Liver (tissue), 9 donors: ENCODE measurements around the gene SEPTIN14. TPM values are rescaled to one million over a fixed set of nuclear protein-coding genes. Genes with fewer than 3 reads are reported as not detected.

Source experiments
- DNase-seq: peaks from one replicate; pipeline ENCODE4 v3.0.0-alpha.2; 2017; ENCODE audit warnings: low spot score
- H3K27ac ChIP-seq, 2 donors: one replicate each; pipeline ENCODE4 v1.7.0; 2013; ENCODE audit warnings: inconsistent platforms in 2 of 2, low read length in 2 of 2, control low read depth in 1 of 2, low read depth in 1 of 2, mild to moderate bottlenecking in 1 of 2
- H3K27me3 ChIP-seq, 4 donors: one replicate each; pipeline versions ENCODE4 v1.6.1 to v1.7.0; 2013; ENCODE audit warnings: low read length in 3 of 4, inconsistent platforms in 1 of 4, mild to moderate bottlenecking in 1 of 4, moderate library complexity in 1 of 4; ENCODE audit not compliant: control insufficient read depth in 4 of 4, insufficient read depth in 4 of 4
- H3K36me3 ChIP-seq, 4 donors: one replicate each; pipeline versions ENCODE4 v1.6.1 to v1.7.0; 2013; ENCODE audit warnings: low read length in 3 of 4, mild to moderate bottlenecking in 3 of 4, low read depth in 1 of 4, moderate library complexity in 1 of 4; ENCODE audit not compliant: control insufficient read depth in 4 of 4, insufficient read depth in 3 of 4
- H3K4me1 ChIP-seq, 4 donors: one replicate each; pipeline versions ENCODE4 v1.6.1 to v1.7.0; 2013; ENCODE audit warnings: low read length in 3 of 4, mild to moderate bottlenecking in 3 of 4, moderate library complexity in 1 of 4; ENCODE audit not compliant: control insufficient read depth in 4 of 4, insufficient read depth in 4 of 4
- H3K4me3 ChIP-seq, 3 donors: one replicate each; pipeline versions ENCODE4 v1.6.1 to v1.7.0; 2013; ENCODE audit warnings: low read length in 3 of 3, control low read depth in 1 of 3, low read depth in 1 of 3, mild to moderate bottlenecking in 1 of 3
- H3K9ac ChIP-seq, 2 donors: one replicate each; pipeline ENCODE4 v1.7.0; 2013; ENCODE audit warnings: low read length in 2 of 2, mild to moderate bottlenecking in 2 of 2, moderate library complexity in 2 of 2, control low read depth in 1 of 2, low read depth in 1 of 2
- H3K9me3 ChIP-seq, 4 donors: one replicate each; pipeline versions ENCODE4 v1.6.1 to v1.7.0; 2013; ENCODE audit warnings: low read length in 3 of 4; ENCODE audit not compliant: control insufficient read depth in 4 of 4
- EGR1 ChIP-seq, 2 donors: IDR thresholded peaks; 2 replicates each; pipeline ENCODE4 v1.6.1; 2016 to 2018; ENCODE audit warnings: antibody characterized with exemption in 2 of 2, low read depth in 2 of 2
- FOXA1 ChIP-seq: IDR thresholded peaks from 2 replicates; pipeline ENCODE4 v1.6.1; 2016; ENCODE audit warnings: antibody characterized with exemption
- FOXA2 ChIP-seq: IDR thresholded peaks from 2 replicates; pipeline ENCODE4 v1.6.1; 2016; ENCODE audit warnings: antibody characterized with exemption
- GABPA ChIP-seq, 2 donors: IDR thresholded peaks in 1 of 2; conservative IDR thresholded peaks in 1 of 2; 2 replicates each; pipeline ENCODE4 v1.6.1; 2016; ENCODE audit warnings: antibody characterized with exemption in 2 of 2, mild to moderate bottlenecking in 1 of 2, moderate library complexity in 1 of 2
- HNF4A ChIP-seq, 2 donors: conservative IDR thresholded peaks; 2 replicates each; pipeline ENCODE4 v1.6.1; 2016; ENCODE audit warnings: antibody characterized with exemption in 2 of 2, mild to moderate bottlenecking in 2 of 2
- HNF4G ChIP-seq: IDR thresholded peaks from 2 replicates; pipeline ENCODE4 v1.6.1; 2016; ENCODE audit warnings: antibody characterized with exemption
- JUND ChIP-seq, 2 donors: IDR thresholded peaks; 2 replicates each; pipeline ENCODE4 v1.6.1; 2016; ENCODE audit warnings: antibody characterized with exemption in 2 of 2
- NR2F2 ChIP-seq: IDR thresholded peaks from 2 replicates; pipeline ENCODE4 v1.6.1; 2016; ENCODE audit warnings: antibody characterized with exemption
- RAD21 ChIP-seq, 2 donors: IDR thresholded peaks; 2 replicates each; pipeline ENCODE4 v1.6.1; 2016; ENCODE audit warnings: antibody characterized with exemption in 2 of 2, mild to moderate bottlenecking in 2 of 2
- RXRA ChIP-seq, 2 donors: IDR thresholded peaks; 2 replicates each; pipeline ENCODE4 v1.6.1; 2017 to 2018; ENCODE audit warnings: antibody characterized with exemption in 2 of 2, mild to moderate bottlenecking in 1 of 2
- SP1 ChIP-seq: IDR thresholded peaks from 2 replicates; pipeline ENCODE4 v1.6.1; 2018; ENCODE audit warnings: antibody characterized with exemption, mild to moderate bottlenecking
- TAF1 ChIP-seq: conservative IDR thresholded peaks from 2 replicates; pipeline ENCODE4 v1.6.1; 2016; ENCODE audit warnings: antibody characterized with exemption, mild to moderate bottlenecking
- YY1 ChIP-seq: IDR thresholded peaks from 2 replicates; pipeline ENCODE4 v1.6.1; 2016; ENCODE audit warnings: antibody characterized with exemption, mild to moderate bottlenecking
- WGBS: extraction: QIAGEN DNeasy Blood & Tissue Kit; methylation state at CpG from one replicate; pipeline ENCODE4 v1.1.7; 2013; 5-methylcytosine and 5-hydroxymethylcytosine counted together
- polyA plus RNA-seq, 2 donors: library from polyadenylated mRNA; stranded (reverse) in 1 of 2; unstranded in 1 of 2; fragments of 200-250 nt in 1 of 2; fragments of >200 nt in 1 of 2; fragmentation: Nextera tagmentation in 1 of 2; extraction: Ambion mirVana in 1 of 2; gene quantifications; one replicate each; pipeline versions ENCODE4 v1.2.1 to v1.2.3, GENCODE V29; 2013 to 2015
- total RNA-seq, 2 donors: library from RNA; depleted of rRNA; stranded (reverse); fragments of >200 nt; gene quantifications; one replicate each; pipeline ENCODE4 v1.2.3, GENCODE V29; 2014
- TF ChIP-seq, protein P1 (sequence below): IDR thresholded peaks from 2 replicates; pipeline ENCODE4 v1.6.1; 2016; ENCODE audit warnings: antibody characterized with exemption, mild to moderate bottlenecking
- TF ChIP-seq, protein P2 (sequence below): IDR thresholded peaks from 2 replicates; pipeline ENCODE4 v1.6.1; 2016; ENCODE audit warnings: antibody characterized with exemption
- TF ChIP-seq, protein P3 (sequence below): fragments of 150-350 bp; IDR thresholded peaks from 2 replicates; pipeline ENCODE4 v1.5.1; 2017; ENCODE audit warnings: improper control_type of control experiment, low read depth, low read length; ENCODE audit not compliant: missing input control
- TF ChIP-seq, protein P4 (sequence below): IDR thresholded peaks from 2 replicates; pipeline ENCODE4 v1.6.1; 2016; ENCODE audit warnings: antibody characterized with exemption
- donor health status: healthy.
- donor health status: healthy.
- donor health status: healthy.
- donor health status: healthy.
- donor health status: healthy.

Gene SEPTIN14
- total and polyA plus RNA-seq, 4 donors, result not detected

DNA sequence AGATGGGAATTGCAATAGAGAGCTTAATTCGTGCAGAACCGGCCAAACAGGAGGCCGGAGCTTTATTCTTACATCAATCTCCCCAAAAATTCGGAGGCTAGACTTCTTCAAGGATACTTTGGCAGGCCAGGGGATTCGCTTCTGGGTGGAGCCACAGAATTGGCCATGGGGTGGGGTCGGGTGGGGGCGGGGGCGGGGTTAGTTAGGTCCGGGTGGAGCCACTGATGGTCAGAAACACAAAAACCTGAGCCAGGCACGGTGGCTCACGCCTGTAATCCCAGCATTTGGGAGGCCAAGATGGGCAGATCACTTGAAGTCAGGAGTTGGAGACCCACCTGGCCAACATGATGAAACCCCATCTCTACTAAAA, 87.5 kb downstream of the SEPTIN14 start:
- Histone ChIP-seq H3K4me1 (no peaks in the 10 kb centered on the region), H3K4me3 (no peak overlapping the region), H3K9me3 (peaks cover 0 to 1% (median 0%) of the 10 kb centered on the region in 4 donors), H3K27ac (no peak overlapping the region), H3K27me3 (no peaks in the 10 kb centered on the region), H3K36me3 (no peaks in the 10 kb centered on the region), H3K9ac (no peak overlapping the region)
- TF ChIP-seq, protein P1, sequence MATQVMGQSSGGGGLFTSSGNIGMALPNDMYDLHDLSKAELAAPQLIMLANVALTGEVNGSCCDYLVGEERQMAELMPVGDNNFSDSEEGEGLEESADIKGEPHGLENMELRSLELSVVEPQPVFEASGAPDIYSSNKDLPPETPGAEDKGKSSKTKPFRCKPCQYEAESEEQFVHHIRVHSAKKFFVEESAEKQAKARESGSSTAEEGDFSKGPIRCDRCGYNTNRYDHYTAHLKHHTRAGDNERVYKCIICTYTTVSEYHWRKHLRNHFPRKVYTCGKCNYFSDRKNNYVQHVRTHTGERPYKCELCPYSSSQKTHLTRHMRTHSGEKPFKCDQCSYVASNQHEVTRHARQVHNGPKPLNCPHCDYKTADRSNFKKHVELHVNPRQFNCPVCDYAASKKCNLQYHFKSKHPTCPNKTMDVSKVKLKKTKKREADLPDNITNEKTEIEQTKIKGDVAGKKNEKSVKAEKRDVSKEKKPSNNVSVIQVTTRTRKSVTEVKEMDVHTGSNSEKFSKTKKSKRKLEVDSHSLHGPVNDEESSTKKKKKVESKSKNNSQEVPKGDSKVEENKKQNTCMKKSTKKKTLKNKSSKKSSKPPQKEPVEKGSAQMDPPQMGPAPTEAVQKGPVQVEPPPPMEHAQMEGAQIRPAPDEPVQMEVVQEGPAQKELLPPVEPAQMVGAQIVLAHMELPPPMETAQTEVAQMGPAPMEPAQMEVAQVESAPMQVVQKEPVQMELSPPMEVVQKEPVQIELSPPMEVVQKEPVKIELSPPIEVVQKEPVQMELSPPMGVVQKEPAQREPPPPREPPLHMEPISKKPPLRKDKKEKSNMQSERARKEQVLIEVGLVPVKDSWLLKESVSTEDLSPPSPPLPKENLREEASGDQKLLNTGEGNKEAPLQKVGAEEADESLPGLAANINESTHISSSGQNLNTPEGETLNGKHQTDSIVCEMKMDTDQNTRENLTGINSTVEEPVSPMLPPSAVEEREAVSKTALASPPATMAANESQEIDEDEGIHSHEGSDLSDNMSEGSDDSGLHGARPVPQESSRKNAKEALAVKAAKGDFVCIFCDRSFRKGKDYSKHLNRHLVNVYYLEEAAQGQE, result no peak
- no peak for TF ChIP-seq RXRA (IDR thresholded peaks at IDR 0.05)
- TF ChIP-seq, protein P2, sequence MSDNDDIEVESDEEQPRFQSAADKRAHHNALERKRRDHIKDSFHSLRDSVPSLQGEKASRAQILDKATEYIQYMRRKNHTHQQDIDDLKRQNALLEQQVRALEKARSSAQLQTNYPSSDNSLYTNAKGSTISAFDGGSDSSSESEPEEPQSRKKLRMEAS, result no peak
- no peak for TF ChIP-seq RAD21 (IDR thresholded peaks at IDR 0.05)
- no peak for TF ChIP-seq TAF1
- no peak for TF ChIP-seq NR2F2
- no peak for TF ChIP-seq SP1
- no peak for TF ChIP-seq YY1
- TF ChIP-seq, protein P3, sequence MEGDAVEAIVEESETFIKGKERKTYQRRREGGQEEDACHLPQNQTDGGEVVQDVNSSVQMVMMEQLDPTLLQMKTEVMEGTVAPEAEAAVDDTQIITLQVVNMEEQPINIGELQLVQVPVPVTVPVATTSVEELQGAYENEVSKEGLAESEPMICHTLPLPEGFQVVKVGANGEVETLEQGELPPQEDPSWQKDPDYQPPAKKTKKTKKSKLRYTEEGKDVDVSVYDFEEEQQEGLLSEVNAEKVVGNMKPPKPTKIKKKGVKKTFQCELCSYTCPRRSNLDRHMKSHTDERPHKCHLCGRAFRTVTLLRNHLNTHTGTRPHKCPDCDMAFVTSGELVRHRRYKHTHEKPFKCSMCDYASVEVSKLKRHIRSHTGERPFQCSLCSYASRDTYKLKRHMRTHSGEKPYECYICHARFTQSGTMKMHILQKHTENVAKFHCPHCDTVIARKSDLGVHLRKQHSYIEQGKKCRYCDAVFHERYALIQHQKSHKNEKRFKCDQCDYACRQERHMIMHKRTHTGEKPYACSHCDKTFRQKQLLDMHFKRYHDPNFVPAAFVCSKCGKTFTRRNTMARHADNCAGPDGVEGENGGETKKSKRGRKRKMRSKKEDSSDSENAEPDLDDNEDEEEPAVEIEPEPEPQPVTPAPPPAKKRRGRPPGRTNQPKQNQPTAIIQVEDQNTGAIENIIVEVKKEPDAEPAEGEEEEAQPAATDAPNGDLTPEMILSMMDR, result no peak
- no peak for TF ChIP-seq HNF4G
- TF ChIP-seq JUND (IDR thresholded peaks at IDR 0.05), result no peak
- no peak for TF ChIP-seq FOXA2
- TF ChIP-seq, protein P4, sequence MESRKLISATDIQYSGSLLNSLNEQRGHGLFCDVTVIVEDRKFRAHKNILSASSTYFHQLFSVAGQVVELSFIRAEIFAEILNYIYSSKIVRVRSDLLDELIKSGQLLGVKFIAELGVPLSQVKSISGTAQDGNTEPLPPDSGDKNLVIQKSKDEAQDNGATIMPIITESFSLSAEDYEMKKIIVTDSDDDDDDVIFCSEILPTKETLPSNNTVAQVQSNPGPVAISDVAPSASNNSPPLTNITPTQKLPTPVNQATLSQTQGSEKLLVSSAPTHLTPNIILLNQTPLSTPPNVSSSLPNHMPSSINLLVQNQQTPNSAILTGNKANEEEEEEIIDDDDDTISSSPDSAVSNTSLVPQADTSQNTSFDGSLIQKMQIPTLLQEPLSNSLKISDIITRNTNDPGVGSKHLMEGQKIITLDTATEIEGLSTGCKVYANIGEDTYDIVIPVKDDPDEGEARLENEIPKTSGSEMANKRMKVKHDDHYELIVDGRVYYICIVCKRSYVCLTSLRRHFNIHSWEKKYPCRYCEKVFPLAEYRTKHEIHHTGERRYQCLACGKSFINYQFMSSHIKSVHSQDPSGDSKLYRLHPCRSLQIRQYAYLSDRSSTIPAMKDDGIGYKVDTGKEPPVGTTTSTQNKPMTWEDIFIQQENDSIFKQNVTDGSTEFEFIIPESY, result no peak
- TF ChIP-seq FOXA1, result no peak
- no peak for TF ChIP-seq EGR1 (IDR thresholded peaks at IDR 0.05; ENCODE audit: low read depth in 2 of 2)
- no peak for DNase-seq
- 46% methylated on average over 11 of the region's 11 CpGs for WGBS

DNA sequence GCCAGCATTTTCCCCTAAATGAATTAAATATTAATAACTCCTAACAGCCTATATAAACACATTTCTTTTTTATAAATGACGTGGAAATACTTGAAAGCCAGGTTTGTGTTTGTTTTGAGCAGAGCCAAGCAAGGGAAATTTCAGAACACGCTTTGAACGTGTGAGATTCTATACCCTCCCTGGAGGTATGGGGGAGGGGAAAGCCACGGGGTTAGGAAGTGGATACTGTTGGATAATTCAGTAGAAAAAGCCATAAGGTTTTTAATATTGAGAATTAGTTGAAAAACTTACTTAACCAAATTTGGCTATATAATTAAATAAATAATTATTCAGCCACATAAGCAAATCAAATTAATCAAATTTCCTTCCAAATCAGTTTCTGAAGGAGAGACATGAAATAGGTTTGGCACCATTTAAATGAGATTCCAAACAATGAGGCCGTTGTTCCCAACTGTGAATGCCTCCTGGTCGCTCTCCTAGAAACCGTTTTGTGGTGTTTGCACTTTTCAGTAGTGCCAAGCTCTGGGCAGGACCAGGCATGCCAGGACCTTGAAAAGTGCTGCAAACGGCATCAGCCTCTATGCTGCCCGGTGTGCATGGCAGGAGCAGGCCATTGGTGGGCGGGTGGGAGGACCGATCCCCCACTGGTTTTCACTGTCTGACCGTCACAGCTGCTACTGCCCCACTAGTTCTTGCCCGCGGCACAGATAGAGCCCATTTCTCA, 88.1 kb downstream of the SEPTIN14 start:
- Histone ChIP-seq H3K9me3 (peaks cover 0 to 1% (median 0%) of the 10 kb centered on the region in 4 donors), H3K27me3 (no peaks in the 10 kb centered on the region), H3K36me3 (no peaks in the 10 kb centered on the region), H3K27ac (no peak overlapping the region), H3K9ac (no peak overlapping the region), H3K4me1 (no peaks in the 10 kb centered on the region), H3K4me3 (no peak overlapping the region)
- WGBS, result 59% methylated on average over 14 of the region's 14 CpGs
- TF ChIP-seq HNF4G (no peak), FOXA1 (no peak), NR2F2 (no peak), SP1 (no peak), GABPA (IDR thresholded peaks at IDR 0.05 in 1 of 2, conservative IDR thresholded peaks at IDR 0.05 in 1 of 2) (no peak), TAF1 (no peak), HNF4A (conservative IDR thresholded peaks at IDR 0.05) (no peak), EGR1 (IDR thresholded peaks at IDR 0.05; ENCODE audit: low read depth in 2 of 2) (no peak), FOXA2 (no peak), JUND (IDR thresholded peaks at IDR 0.05) (no peak), RAD21 (IDR thresholded peaks at IDR 0.05) (no peak)
- TF ChIP-seq, protein P2, result no peak
- TF ChIP-seq, protein P4, result no peak
- no peak for DNase-seq
